Stimulated activated CD8-positive, alpha-beta memory T cell treated with anti-CD3 and anti-CD28 coated beads, Interleukin-12 subunit alpha, Interleukin-12 subunit beta, amount 100 ng/mL, for 24 hours (primary cell): ENCODE data around the gene OR1D5.
A peak's percentile ranks its signal among the peaks of the same experiment; 100 is the strongest.
"Not testable (repeated sequence)": the region's sequence is repeated elsewhere in the genome, so short reads cannot be mapped to it uniquely, and the experiment has no call there.

Experiments
- DNase-seq: peaks from one replicate; pipeline ENCODE4 v3.0.0-alpha.2; 2020; ENCODE audit errors: extremely low read depth

The OR1D5 gene

DNA sequence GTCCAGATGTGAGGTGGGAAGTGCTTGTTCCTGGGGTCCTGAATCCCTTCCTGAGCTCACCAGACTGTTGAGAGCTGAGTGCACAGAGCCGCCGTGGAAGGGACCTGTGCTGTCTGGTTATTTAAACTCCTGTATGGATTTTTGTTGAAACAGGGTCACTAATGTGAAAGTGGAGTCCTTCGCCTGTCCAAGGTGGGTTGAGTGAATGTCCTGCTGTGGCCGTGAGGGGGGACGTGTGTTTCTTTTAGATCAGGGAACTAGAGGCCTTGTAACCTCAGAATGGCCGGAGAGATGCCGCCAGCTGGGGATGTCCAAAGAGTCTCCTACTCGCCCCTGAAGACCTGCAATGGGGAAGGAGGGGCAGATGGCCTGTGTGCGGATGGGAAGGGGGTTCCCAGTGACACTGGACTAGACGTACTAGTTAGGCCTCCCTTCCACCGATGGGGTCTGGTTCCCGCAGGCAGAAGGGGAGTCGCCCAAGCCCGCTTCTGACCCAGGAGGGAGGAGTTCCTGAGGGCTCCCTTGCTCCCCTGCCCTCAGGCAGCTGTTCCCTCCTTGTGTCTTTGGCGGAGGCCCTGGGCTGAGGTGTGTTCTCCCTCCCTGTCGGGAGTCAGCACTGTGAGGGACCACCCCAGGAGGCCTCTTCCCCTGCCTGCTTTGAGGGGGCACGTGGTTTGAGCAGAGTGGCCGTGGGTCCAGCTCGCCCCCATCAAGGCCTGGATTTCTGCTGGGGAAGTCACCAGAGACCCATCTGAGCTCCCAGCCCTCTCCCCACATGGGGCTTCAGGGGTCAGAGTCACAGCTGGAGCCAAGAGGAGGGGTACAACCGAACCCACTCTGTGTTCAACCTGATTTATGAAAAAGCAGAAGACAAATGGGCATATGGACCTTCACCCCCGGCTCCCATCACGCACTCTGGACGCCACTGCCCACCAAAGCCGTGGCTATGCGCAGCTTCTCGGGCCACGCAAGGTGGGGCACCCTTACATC is 30.9 kb downstream of the OR1D5 start:
- no peak for DNase-seq

DNA sequence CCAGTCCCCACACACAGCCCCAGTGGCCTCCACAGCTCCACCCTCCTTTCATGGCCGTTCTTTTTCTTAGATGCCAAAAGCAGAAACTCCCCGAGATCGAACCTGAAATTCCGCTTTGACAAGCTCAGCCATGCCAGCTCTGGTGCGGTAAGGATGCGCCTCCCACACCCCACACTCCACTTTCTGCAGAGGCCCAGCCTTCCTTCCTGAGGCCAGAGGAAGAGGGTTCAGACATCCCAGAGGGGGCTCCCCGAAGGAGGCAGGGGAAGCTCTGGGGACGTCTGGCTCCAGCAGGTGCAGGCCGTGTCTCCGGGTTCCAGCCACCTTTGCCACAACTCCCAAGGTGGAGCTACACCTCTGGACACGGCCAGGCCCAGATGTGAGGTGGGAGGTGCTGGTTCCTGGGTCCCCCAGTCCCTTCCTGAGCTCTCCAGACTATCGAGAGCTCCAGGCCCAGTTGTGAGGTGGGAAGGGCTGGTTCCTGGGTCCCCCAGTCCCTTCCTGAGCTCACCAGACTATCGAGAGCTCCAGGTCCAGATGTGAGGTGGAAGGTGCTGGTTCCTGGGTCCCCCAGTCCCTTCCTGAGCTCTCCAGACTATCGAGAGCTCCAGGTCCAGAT is 32.4 kb downstream of the OR1D5 start:
- not testable (repeated sequence) for DNase-seq

DNA sequence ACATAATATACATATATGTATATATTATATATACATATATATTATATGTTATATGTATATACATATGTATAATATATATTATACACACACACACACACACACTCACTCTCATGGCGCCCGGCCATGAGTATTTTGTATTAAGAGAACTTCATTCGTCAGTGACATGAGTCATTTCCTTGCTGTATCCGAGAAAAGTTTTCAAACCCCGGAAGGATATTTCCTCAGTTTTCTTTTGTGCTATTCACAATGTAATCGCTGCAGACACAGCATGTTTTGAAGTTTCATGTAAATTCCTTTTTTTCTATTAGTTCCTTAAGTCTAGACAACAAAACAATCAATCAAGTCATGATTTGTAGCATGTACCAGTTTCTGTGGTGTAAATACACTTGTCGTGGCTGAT is 33.3 kb downstream of the OR1D5 start:
- no peak for DNase-seq

DNA sequence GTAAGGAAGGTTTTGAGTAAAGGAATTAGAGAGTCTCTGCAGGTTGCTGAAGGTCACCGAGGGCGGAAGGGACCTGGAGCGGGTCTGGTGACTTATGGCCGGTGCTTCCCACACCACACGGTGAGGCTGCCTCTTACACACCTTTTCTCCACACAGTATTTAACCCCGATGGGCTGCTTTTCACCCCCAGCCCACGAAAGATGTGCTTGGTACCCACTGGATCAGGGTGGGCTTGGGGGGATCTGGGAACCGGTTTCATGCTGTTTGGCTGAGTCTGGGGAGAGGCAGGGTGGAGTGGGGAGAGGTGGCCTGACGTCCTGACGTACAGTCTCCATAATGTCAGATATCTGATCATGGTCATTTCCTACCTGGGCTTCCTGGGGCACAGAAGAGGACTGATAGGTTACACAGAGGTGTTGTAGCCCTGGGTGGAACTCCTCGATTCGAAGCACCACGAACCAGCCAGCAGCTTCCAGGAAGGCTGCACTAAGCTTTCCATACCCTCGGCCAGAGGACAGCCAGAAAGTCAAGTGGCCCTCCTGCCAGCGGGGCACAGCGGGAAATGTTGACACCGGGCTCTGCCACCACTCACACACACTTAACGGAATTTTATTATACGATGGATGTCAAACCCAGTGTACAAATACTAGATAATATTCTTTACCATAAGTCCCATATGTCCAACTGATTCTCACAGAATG is 34.0 kb downstream of the OR1D5 start:
- DNase-seq, result no peak

DNA sequence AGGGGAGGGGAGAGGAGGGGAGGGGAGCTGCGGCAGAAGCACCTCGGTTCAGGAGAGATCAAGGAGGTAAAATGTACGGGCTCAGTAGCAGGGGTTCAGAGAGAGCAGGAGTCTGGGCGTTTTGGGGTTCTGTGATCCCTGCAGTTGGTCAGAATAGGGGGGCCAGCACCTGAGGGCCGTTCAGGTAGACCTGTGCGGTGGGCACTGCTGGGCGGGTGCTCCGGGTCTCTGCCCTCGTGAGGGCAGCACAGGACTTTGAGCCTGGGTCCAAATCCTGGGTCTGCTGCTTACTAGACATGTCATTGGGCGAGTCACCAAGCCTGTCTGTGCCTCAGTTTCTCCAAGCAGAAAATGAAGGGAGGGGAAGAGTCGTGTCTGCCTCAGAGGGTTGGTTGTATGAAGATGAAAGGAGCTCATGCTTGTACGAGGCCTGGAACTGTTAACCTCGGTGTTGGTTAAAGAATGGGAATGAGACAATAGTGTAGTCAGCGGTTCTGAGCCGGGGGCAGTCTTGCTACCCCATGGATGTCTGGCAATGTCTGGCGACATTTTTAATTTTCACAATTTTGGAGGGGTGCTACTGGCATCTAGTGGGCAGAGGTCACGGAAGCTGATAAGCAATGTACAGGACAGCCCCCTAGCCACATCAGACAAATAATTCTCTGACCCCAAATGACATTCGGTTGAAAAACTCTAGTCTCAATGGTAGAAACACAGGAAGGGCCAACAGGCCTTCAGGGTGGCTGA is 35.4 kb downstream of the OR1D5 start:
- DNase-seq, result no peak

DNA sequence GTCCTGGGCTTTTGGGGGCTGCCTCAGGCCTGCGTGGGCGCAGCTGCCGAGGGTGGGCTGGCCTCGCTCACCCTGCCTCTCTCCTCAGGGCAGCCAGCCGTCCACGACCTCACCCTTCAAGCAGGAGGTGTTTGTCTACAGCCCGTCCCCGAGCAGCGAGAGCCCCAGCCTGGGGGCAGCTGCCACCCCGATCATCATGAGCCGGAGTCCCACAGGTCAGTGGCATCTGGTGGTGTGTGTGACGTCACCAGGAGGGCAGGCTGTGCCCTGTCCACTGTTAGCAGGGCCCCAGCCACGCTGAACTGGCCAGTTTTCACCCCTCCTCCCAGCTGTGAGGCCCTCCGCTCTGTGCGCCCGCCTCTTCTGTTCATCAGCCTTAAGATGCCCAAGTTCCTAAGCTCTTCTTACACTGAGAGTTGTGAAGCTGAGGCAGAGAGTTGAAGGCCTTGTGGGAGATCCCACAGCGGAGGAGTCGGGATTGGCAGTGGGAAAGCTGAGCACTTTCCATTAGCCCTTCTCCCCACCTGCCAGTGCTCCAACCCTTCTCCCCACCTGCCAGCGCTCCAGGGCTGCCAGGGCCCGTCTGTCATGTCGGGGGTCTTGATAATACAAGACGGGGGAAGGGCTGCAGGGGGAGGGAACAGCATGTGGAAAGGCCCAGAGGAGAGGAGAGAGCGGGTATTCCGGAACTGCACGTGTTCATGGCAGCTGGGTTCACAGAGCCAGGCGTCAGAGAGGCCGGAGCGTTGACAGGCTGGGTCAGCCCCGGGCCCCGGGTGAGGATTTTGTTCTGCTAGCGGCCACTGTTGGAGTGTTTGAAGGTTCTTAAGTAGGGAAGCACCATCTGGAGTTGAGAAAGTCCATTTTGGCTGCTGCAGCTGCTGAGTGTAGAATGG is 36.3 kb downstream of the OR1D5 start:
- no peak for DNase-seq

DNA sequence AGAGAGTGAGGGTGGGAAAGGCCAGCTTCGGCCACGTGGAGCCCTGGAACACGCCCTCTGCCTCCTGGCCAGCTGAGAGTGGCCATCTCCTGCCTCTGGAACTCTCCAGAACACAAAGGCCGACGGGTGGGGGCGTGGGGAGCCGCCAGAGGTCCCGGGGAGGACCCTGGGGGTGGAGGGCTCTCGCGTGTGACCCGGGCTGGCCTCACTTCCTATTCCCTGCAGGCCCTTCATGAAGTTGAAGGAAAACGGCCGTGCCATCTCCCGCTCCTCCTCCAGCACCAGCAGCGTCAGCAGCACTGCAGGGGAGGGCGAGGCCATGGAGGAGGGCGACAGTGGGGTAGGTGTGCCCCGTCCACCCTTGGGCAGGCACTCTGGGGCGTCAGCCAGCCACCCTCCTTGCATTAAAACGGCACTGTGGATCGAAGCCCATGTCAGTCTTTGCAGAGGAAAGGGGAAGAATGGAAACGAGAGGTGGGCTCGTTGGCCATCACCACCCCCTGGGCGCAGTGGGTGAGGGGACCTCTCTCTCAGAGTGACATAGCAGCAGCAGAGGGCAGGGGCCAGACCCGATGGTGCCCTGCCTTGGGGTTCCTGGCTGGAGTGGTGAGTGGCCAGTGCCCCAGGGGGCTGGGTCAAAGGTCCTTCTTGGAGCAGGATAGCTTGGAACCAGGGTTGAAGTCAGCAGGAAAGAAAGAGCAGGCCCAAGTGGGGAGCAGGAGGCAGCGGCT is 37.1 kb downstream of the OR1D5 start:
- no peak for DNase-seq

DNA sequence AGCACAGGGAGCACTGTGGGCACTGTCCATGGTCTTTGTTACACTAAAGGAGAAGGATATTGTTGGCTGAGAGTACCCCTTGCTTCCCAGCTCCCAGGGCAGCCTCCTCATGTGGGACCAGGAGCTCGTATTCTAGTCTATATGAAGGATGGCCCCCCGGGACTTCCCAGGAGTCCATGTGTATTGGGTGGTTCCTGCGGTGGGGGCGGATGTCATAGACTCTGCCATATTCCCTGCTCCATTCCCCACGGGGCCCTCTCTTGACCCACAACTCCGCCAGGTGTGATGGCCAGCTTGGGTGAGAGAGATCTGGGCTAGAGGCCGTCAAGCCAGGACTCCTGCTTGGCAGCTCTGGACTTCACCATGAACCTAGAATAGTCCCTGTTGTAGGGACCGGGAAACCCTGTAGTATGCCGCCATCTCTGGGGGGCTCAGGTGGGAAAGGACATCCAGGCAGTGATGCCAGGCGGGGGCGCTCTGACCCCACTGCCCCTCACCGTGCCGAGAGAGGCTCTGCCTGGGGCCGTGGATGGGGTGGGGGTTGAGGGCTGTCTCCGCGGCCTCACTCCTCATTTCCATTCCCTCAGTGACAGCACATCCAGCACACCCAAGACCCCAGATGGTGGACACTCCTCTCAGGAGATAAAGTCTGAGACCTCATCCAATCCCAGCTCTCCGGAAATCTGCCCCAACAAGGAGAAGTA is 37.8 kb downstream of the OR1D5 start:
- DNase-seq, result no peak

DNA sequence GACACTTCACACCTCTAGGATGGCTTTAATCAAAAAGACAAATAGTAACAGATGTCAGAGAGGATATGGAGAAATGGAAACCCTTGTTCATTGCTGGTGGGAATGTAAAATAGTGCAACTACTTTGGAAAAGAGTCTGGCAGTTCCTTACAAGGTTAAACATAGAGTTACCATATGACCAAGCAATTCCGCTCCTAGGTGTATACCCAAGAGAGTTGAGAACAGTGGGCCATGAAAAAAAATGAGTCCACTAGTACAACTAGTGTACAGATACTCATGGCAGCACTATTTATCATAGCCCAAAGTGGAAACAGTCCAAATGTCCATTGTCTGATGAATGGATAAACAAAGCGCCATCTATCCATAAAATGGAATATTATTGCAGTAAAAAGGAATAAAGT is 39.1 kb downstream of the OR1D5 start:
- DNase-seq, result no peak

DNA sequence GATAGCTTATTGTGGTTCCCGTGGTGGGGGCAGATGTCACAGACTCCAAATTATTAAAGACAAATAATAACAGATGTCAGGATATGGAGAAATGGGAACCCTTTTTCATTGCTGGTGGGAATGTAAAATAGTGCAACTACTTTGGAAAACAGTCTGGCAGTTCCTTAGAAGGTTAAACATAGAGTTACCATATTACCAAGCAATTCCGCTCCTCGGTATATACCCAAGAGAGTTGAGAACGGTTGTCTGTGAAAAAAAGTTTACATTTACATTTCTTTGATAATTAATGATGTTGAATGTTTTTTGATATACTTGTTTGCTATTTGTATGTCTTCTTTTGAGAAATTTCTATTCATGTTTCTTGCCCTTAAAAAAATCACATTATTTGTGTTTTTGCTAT is 41.2 kb downstream of the OR1D5 start:
- DNase-seq, result no peak

DNA sequence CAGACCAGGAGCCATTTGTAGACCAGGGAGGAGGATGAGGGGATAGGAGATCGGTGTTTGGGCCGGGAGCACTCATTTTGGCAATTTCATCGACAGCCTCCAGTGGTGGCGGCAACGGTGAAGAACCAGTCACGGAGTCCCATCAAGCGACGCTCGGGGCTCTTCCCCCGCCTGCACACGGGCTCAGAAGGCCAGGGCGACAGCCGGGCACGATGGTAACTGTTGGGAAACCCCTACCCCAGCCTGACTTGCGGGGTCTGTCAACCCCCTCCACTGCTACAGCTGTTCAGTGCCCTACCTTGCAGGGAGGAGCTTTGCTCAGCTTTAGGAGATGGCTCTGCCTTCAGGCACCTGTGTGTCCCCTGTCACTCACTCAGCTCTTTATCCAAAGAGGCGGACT is 43.0 kb downstream of the OR1D5 start:
- DNase-seq, result no peak

DNA sequence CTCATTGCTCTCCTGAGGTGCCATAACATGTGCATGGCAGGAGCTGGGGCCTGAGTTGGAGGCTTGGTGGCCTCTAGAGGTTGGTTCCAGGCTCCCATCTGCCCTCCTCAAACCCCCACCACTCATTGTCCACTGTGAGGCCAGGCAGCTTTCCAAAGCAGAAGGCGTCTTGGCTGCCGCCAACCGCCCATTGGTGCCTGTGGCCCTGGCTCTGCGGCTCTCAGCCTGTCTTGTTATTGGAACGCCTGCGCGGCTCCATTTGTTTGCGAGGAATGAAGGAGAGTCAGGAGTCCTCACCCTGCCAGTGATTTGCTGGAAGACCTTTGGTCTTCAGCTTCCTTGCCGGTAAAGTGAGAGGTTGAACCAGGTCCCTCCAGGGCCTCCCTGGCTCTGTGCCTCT is 43.6 kb downstream of the OR1D5 start:
- DNase-seq, result no peak

DNA sequence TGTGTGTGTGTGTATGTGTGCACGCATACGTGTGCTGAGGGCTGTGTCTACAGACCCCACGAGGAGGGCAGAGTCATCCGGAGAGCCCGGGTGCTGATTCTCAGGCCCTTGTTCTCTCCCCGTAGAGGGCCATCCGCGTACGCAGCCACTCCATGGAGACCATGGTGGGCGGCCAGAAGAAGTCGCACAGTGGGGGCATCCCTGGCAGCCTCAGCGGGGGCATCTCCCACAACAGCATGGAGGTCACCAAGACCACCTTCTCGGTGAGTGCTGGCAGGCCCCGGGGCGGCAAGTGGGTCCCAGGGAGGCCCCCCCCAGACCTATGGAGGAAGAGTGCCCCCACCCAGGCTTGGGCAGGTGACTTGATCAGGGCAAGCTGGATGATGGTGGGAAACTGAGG is 45.5 kb downstream of the OR1D5 start:
- DNase-seq, result no peak

DNA sequence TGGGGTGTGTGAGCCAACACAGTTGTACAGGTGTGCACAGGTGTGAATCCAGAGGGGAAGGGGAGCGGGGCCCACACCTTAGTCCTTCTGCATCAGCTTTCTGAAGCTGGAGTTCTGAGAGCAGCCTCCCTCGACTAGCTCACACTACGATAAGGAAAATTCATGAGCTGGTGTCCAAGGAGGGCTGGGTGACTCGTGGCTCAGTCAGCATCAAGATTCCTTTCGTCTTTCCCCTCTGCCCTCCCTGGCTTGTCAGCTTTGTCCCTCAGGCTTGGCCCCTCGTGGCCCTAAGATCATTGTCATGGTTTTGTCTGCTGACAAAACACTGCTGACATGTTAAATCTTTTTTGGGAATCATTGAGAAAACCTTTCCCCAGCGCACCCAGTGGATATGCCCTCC is 47.5 kb downstream of the OR1D5 start:
- no peak for DNase-seq

DNA sequence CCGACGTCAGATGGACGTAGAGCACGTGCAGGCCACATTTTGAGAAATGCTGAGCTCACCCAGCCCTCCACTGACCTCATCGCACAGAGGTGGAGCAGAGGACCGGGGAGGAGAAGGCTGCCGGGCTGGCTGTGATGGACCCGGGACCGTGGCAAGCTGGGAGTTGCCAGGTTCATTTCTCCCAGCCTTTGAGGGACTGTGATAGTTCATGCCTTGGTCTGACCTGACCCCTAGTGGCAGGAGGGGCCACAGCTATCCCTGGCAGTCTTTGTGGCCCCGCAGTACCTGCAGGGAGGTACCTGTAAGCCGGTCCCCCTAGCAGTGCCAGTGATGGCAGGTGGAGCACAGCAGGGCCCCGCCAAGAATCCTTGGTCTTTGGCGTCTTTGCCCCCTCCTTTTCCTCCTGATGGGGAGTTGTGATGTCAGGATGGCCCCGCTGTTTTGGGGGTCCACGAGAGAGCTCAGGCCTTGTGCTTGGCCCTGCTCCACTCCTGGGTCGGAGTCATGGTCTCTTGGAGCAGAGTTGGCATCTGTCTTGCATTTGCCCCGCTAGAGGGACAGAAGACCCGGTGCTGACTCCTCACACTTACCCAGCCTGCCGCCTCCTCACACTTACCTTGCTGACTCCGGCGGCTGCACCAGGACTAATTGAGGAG is 50.4 kb downstream of the OR1D5 start:
- peak; percentile 12 for DNase-seq
